G401.6 (cell line): ENCODE data around the gene NOP9.
"Not testable (repeated sequence)": the region's sequence is repeated elsewhere in the genome, so short reads cannot be mapped to it uniquely, and the experiment has no call there.

ENCODE experiments used
- FAIRE-seq: peaks from 2 replicates; lab custom pipeline; 2012; peaks lifted over from hg19 to GRCh38; lab: Jason Lieb, UNC

Gene NOP9

DNA sequence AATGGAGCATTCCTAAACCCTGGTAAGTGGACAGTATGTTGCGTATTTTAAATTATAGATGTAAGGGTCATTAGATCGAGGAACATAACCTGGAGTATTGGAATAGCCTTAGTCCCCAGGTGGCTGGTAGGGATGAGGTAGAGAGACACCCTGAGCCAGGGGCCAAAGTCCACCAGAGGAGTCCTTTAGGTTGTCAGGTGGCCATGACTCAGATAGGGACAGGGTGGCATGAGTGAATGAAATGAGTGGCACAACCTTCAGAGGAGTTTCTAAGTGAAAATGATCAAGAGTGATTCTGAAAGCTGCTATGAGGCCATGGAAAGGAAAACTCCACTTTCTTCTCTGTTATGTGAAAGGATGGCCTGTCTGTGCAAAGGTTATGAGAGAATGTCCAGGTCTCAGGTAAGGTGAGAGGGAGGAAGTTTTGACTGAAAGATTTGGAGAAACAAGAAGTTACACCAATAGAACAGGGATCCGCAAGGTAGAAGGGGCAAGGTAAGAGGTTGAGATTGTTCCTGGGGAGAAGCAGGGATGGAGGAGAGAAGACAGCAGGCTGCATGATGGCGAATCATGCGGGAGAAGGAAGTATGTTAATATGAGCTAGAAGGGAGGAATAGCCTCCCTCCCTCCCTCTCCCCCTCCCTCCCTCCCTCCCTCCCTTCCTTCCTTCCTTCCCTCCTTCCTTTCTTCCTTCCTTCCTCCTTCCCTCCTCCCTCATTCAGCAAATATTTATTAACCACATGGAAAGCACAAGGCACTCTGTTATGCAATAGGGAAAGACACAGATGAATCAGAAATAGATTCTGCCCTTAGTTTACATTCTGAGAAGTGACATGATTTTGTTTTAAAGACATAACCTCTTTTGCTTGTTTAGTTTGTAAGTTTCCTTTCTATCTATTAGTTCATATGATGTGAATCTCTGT lies 54.2 kb downstream of the NOP9 start:
- no peak for FAIRE-seq

DNA sequence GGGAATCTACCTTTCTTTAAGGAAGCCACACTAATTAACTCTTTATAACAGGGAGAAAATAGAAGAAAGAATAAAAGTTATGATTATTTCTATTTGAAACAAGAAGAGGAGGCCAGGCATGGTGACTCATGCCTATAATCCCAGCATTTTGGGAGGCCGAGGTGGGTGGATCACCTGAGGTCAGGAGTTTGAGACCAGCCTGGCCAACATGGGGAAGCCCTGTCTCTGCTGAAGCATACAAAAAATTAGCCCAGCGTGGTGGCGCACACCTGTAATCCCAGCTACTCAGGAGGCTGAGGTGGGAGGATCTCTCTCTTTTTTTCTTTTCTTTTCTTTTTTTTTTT lies 54.8 kb downstream of the NOP9 start:
- not testable (repeated sequence) for FAIRE-seq

DNA sequence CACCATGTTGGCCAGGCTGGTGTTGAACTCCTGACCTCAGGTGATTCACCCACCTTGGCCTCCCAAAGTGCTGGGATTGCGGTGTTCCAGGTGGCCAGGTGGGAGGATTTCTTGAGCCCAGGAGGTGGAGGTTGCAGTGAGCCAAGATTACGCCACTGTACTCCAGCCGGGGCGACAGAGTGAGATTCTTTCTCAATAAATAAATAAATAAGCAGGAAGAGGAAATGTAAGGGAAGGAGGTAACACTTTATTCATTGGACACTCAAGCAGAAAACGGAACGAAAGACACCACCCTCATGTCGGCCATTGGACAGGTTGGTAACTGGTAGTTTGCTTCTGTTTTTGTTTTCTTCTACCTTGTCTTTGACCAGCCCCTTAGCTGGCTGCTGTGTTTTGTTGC lies 55.4 kb downstream of the NOP9 start:
- FAIRE-seq, result no peak

DNA sequence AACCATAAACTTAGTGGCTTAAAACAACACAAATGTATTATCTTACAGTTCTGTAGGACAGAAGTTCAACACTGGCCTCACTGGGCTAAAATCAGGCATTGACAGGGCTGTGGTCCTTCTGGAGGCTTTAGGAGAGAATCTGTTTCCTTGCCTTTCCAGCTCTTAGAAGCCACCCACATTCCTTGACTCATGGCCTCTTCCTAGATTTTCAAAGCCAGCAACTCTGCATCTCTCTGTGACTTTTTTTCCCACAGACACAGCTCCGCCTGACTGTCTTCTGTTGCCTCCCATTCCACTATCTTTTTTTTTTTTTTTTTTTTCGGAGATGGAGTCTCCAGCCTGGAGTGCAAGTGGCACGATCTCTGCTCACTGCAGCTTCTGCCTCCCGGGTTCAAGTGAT lies 56.6 kb downstream of the NOP9 start:
- FAIRE-seq, result no peak
